GM19438 (cell line): ENCODE data around the gene TSKU.

Experiments
- ATAC-seq: cut with Tn5 transposase; IDR thresholded peaks from one replicate; pipeline ENCODE4 v1.9.1; 2021; ENCODE audit warnings: low read depth; ENCODE audit not compliant: unreplicated experiment

Gene TSKU

GRCh38 chr11:76841923-76842452 is 58.8 kb downstream of the TSKU start:
- no peak for ATAC-seq

- no peak for ATAC-seq
Measured at GRCh38 chr11:76843907-76844306, 60.8 kb downstream of the TSKU start.

- ATAC-seq, result no peak
Measured at GRCh38 chr11:76844511-76844910, 61.4 kb downstream of the TSKU start.

DNA sequence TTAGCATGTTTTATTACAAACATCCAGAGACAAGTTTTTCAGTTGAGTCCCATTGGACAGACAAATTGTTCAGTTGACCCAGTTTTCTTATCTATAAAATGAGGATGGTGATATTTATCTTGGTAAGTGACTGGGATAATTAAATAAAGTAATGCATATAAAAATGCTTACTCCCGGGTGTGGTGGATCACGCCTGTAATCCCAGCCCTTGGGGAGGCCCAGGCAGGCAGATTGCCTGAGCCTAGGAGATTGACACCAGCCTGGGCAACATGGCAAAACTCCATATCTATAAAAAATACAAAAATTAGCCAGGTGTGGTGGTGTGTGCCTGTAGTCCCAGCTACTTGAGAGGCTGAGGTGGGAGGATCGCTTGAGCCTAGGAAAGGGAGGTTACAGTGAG is 61.9 kb downstream of the TSKU start:
- ATAC-seq, result no peak

GRCh38 chr11:76846441-76846840 is 63.3 kb downstream of the TSKU start:
- no peak for ATAC-seq
